SK-N-SH (cell line): ENCODE results near the gene SFXN3.

ENCODE experiments used
- ELF1 ChIP-seq: IDR thresholded peaks from 2 replicates; pipeline ENCODE4 v1.4.0; 2012
- JUND ChIP-seq: IDR thresholded peaks from 2 replicates; pipeline ENCODE4 v1.4.0; 2012
- MXI1 ChIP-seq: IDR thresholded peaks from 2 replicates; pipeline ENCODE4 v1.6.1; 2012; ENCODE audit warnings: mild to moderate bottlenecking, low read depth, low read length, improper control_type of control experiment
- POLR2AphosphoS5 ChIP-seq: IDR thresholded peaks from 2 replicates; pipeline ENCODE4 v1.6.1; 2012; ENCODE audit warnings: low read depth, low read length
- RAD21 ChIP-seq: IDR thresholded peaks from 2 replicates; pipeline ENCODE4 v1.6.1; 2012; ENCODE audit warnings: mild to moderate bottlenecking, low read length
- RXRA ChIP-seq: IDR thresholded peaks from 2 replicates; pipeline ENCODE4 v1.4.0; 2012; ENCODE audit warnings: low read depth, mild to moderate bottlenecking, borderline replicate concordance
- SIN3A ChIP-seq: IDR thresholded peaks from 2 replicates; pipeline ENCODE4 v1.6.1; 2012; ENCODE audit warnings: low read depth, mild to moderate bottlenecking, low read length, moderate library complexity, borderline replicate concordance
- TAF1 ChIP-seq: IDR thresholded peaks from 2 replicates; pipeline ENCODE4 v1.6.1; 2012; ENCODE audit warnings: low read depth, mild to moderate bottlenecking, low read length, moderate library complexity, borderline replicate concordance
- TCF12 ChIP-seq: IDR thresholded peaks from 2 replicates; pipeline ENCODE4 v1.4.0; 2012
- TF ChIP-seq, protein P1 (sequence below): fragments of 200-600 bp; sonication (generic); IDR thresholded peaks from 2 replicates; pipeline ENCODE4 v1.6.1; 2017; ENCODE audit warnings: antibody characterized with exemption, mild to moderate bottlenecking, moderate library complexity
- TF ChIP-seq, protein P2 (sequence below): fragments of 150-350 bp; IDR thresholded peaks from 2 replicates; pipeline ENCODE4 v1.6.1; 2017; ENCODE audit warnings: antibody characterized with exemption, low read length, low read depth, borderline replicate concordance

DNA sequence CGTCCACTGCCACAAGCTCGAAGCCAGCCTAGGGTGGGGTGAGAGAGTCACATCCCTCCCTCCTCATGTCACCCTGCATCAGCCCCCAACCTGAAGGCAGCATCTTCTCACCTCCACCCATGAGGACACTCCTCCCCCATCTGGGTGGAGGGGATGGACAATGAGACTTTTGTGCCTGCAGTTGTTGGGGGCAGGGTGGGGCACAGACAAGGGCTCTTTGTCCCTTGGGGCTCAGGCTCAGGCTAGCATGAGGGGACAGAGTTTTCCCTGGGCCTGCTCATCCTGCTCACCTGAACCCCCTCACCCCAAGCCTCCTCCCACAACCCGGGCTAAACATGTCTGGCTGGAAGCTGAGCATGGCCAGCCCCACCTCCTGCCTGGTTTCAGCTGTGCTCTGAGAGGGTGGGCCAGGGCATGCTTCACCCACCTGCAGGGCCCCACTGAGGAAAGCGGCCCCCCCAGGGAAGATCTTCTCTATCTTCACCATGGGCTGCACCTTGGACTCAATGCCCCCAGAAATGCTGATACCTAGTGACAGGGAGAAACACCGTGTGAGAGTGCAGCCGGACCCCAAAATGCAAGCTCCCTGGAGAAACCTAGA is 22.1 kb upstream of the SFXN3 start:
- TF ChIP-seq, protein P1, sequence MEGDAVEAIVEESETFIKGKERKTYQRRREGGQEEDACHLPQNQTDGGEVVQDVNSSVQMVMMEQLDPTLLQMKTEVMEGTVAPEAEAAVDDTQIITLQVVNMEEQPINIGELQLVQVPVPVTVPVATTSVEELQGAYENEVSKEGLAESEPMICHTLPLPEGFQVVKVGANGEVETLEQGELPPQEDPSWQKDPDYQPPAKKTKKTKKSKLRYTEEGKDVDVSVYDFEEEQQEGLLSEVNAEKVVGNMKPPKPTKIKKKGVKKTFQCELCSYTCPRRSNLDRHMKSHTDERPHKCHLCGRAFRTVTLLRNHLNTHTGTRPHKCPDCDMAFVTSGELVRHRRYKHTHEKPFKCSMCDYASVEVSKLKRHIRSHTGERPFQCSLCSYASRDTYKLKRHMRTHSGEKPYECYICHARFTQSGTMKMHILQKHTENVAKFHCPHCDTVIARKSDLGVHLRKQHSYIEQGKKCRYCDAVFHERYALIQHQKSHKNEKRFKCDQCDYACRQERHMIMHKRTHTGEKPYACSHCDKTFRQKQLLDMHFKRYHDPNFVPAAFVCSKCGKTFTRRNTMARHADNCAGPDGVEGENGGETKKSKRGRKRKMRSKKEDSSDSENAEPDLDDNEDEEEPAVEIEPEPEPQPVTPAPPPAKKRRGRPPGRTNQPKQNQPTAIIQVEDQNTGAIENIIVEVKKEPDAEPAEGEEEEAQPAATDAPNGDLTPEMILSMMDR: no peak
- no peak for TF ChIP-seq RXRA
- no peak for TF ChIP-seq ELF1
- 0 out of 2 replicates have a peak, but pooled peaks have one; percentile 8 for TF ChIP-seq POLR2AphosphoS5
- no peak for TF ChIP-seq MXI1
- no peak for TF ChIP-seq SIN3A
- TF ChIP-seq, protein P2, sequence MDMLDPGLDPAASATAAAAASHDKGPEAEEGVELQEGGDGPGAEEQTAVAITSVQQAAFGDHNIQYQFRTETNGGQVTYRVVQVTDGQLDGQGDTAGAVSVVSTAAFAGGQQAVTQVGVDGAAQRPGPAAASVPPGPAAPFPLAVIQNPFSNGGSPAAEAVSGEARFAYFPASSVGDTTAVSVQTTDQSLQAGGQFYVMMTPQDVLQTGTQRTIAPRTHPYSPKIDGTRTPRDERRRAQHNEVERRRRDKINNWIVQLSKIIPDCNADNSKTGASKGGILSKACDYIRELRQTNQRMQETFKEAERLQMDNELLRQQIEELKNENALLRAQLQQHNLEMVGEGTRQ: no peak
- TF ChIP-seq TCF12: no peak
- no peak for TF ChIP-seq TAF1
- TF ChIP-seq RAD21: no peak
- no peak for TF ChIP-seq JUND
